Measurements from ENCODE around the gene RAD51B.

DNA sequence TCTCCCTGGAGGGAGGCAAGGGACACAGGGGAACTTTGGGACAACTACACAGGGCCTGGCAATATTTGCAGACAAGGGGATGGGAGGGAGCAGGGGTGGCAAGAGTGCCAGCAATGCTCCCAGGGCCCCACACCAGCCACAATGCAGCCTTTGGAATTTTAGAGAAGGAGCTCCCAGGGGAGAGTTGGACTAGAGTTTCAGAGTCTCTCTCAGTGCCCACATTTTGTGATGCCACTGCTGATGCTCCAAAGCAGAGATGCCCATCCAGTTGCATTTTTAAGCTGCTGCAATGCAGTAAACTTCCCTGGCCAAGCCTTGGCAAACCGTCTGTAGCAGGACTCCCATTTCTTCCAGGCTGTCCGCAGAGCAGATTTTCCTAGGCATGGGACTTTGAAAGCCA, 874.3 kb downstream of the RAD51B start:
- TF ChIP-seq, protein P1, sequence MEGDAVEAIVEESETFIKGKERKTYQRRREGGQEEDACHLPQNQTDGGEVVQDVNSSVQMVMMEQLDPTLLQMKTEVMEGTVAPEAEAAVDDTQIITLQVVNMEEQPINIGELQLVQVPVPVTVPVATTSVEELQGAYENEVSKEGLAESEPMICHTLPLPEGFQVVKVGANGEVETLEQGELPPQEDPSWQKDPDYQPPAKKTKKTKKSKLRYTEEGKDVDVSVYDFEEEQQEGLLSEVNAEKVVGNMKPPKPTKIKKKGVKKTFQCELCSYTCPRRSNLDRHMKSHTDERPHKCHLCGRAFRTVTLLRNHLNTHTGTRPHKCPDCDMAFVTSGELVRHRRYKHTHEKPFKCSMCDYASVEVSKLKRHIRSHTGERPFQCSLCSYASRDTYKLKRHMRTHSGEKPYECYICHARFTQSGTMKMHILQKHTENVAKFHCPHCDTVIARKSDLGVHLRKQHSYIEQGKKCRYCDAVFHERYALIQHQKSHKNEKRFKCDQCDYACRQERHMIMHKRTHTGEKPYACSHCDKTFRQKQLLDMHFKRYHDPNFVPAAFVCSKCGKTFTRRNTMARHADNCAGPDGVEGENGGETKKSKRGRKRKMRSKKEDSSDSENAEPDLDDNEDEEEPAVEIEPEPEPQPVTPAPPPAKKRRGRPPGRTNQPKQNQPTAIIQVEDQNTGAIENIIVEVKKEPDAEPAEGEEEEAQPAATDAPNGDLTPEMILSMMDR (IDR thresholded peaks at IDR 0.05): no peak
- no peak for TF ChIP-seq POLR2AphosphoS5 (IDR thresholded peaks at IDR 0.05)
- no peak for TF ChIP-seq POLR2A (IDR thresholded peaks at IDR 0.05)
